ENCODE results near the gene CLTCL1. TPM values are rescaled to one million over a fixed set of nuclear protein-coding genes. Genes with fewer than 3 reads are reported as not detected.

The CLTCL1 gene
- total RNA-seq, 1 experiment from 2014 or later, result 11.9 TPM

DNA sequence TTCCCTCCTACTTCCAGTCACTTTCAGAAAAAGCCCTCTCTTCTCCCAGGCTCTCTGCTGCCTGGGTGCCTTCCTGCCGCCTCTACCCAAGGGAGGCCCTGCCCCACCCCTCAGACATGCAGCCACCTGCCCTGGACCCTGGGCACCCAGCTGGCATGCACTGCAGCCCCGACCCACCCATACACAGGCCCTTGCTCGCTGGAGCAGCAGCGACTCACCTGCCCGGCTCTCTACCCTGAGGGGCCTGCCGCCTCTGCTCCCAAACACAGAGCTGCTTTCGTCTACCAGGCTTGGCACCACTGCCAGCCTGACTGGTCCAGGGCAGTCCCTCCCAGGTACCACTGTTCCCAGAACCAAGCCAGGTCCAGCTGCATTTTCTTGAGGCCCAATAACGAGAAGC lies 161.6 kb downstream of the CLTCL1 start:
- no peak for TF ChIP-seq TCF7L2 (IDR thresholded peaks at IDR 0.05; ENCODE audit: low read depth, low read length)
- TF ChIP-seq, protein P1, sequence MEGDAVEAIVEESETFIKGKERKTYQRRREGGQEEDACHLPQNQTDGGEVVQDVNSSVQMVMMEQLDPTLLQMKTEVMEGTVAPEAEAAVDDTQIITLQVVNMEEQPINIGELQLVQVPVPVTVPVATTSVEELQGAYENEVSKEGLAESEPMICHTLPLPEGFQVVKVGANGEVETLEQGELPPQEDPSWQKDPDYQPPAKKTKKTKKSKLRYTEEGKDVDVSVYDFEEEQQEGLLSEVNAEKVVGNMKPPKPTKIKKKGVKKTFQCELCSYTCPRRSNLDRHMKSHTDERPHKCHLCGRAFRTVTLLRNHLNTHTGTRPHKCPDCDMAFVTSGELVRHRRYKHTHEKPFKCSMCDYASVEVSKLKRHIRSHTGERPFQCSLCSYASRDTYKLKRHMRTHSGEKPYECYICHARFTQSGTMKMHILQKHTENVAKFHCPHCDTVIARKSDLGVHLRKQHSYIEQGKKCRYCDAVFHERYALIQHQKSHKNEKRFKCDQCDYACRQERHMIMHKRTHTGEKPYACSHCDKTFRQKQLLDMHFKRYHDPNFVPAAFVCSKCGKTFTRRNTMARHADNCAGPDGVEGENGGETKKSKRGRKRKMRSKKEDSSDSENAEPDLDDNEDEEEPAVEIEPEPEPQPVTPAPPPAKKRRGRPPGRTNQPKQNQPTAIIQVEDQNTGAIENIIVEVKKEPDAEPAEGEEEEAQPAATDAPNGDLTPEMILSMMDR (IDR thresholded peaks at IDR 0.05), result no peak
- Histone ChIP-seq H3K4me1 (ENCODE audit: control insufficient read depth, insufficient read depth, low read length) (no peaks in the 10 kb centered on the region), H3K27me3 (ENCODE audit: control insufficient read depth, insufficient read depth, low read length) (no peaks in the 10 kb centered on the region), H3K27ac (ENCODE audit: low read length) (no peak overlapping the region), H3K4me3 (ENCODE audit: low read depth in 2 of 2, low read length in 2 of 2) (no peak overlapping the region), H3K9me3 (ENCODE audit: control insufficient read depth, insufficient read depth, low read depth, low read length) (no peaks in the 10 kb centered on the region), H3K36me3 (ENCODE audit: control insufficient read depth, insufficient read depth, low read length) (no peaks in the 10 kb centered on the region)
- no peak for DNase-seq (ENCODE audit: low read depth, low spot score)
- intact Hi-C loops (cut with micrococcal nuclease; ENCODE audit: unreplicated experiment), result no loop called here
- in situ Hi-C loops (cut with HindIII; ENCODE audit: low pct_unique_long_range_greater_than_20kb, low sequenced_read_pairs), result no loop called here
- ATAC-seq, result no peak
- ChIA-PET POLR2A (no interaction called here), CTCF (no interaction called here)
- BruUV-seq (replicated peaks), result no TSS peak

Other genes starting within 250 kb of the CLTCL1 start
- gene DGCR2, start 169.3 kb downstream of the CLTCL1 start, total RNA-seq (2021; ENCODE audit: unreplicated experiment), result 35.1 TPM
- not detected for gene TSSK2, start 160.4 kb downstream of the CLTCL1 start, total RNA-seq (2021; ENCODE audit: unreplicated experiment)
- 13.1 TPM for gene ESS2, start 147.1 kb downstream of the CLTCL1 start, total RNA-seq (2021; ENCODE audit: unreplicated experiment)
- 0.23 TPM for gene GSC2, start 141.4 kb downstream of the CLTCL1 start, total RNA-seq (2021; ENCODE audit: unreplicated experiment)
- gene SLC25A1, start 113.0 kb downstream of the CLTCL1 start, total RNA-seq (2021; ENCODE audit: unreplicated experiment), result 162 TPM
- 23.8 TPM for gene HIRA, start 140.0 kb upstream of the CLTCL1 start, total RNA-seq (2021; ENCODE audit: unreplicated experiment)
- gene MRPL40, start 140.8 kb upstream of the CLTCL1 start, total RNA-seq (2021; ENCODE audit: unreplicated experiment), result 36.3 TPM
- 20.5 TPM for gene C22orf39, start 156.0 kb upstream of the CLTCL1 start, total RNA-seq (2021; ENCODE audit: unreplicated experiment)
- 82.8 TPM for gene UFD1, start 187.5 kb upstream of the CLTCL1 start, total RNA-seq (2021; ENCODE audit: unreplicated experiment)
- gene CDC45, start 188.2 kb upstream of the CLTCL1 start, total RNA-seq (2021; ENCODE audit: unreplicated experiment), result 26.1 TPM
- 0.18 TPM for gene CLDN5, start 232.7 kb upstream of the CLTCL1 start, total RNA-seq (2021; ENCODE audit: unreplicated experiment)